HG03159 (cell line): Measurements from ENCODE around the gene CBX2.
"Not testable (repeated sequence)": the region's sequence is repeated elsewhere in the genome, so short reads cannot be mapped to it uniquely, and the experiment has no call there.

Source experiments
- ATAC-seq: cut with Tn5 transposase; IDR thresholded peaks from one replicate; pipeline ENCODE4 v1.9.1; 2021; ENCODE audit warnings: mild to moderate bottlenecking, moderate library complexity; ENCODE audit not compliant: unreplicated experiment

Gene CBX2

GRCh38 chr17:79742589-79742918 is 35.4 kb upstream of the CBX2 start:
- ATAC-seq: no peak

DNA sequence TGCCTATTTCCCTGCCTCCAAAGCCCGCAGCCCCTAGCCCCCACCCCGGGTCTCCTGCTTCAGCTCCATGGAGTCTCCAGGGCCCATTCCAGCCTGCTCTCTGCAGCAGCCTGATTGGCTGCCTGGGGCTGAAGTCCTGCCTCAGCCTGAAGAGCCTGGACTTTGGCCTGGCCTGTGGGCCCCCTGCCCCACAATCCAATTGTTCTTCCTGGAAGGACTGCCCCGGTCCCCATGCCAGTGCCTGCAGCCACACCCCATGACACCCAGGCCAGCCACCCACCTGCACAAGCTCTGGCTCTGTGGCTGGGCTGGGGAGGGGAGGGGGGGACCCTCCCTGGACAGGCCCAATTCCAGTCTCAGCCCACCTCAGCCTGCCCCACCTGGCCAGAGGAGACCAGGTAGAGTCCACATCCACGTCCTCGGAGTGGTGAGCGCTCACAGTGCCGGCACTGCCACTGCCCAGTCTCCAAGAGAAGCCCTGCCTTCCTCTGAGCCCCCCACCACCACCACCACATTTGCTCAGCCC is 34.9 kb upstream of the CBX2 start:
- no peak for ATAC-seq

- ATAC-seq: no peak
Observed at GRCh38 chr17:79743614-79744013, 34.3 kb upstream of the CBX2 start.

GRCh38 chr17:79745641-79746105 is 32.3 kb upstream of the CBX2 start:
- ATAC-seq: no peak

- ATAC-seq: no peak
Observed at GRCh38 chr17:79746889-79747507, 30.9 kb upstream of the CBX2 start.

DNA sequence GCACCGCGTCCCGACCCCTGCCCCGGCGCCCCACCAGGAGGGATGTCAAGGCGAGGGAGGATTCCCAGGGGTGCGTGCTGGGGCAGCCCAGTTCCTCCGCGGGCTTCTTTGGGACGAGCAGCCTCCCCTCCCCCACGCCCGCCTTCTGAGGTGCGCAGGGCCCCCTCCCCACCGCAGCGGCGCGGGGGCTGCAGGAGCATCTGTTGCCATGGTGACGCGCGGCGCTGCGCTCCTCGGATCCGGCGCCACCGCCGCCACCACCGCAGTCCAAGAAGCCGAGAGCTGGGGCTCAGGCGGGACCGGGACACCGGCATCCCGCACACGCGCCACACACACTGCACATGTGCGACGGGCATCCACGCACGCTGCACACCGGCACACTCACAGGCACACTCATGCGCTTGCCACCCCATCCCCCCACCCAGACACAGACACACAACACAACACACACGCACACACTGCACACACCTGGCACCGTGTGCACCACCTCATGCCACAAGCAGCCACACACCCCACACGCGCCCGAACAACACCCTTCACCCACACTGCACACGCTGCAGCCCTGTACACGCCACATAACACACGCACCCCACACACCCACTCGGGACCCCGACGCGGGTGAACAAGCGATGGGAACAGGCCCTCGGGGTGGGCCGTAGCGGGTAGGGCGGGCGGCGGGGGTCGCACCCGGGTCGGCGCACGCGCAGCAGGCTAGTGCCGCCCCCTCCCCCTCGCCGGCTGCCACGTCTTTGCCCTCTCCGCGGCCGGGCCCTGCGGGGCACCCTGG is 30.2 kb upstream of the CBX2 start:
- no peak for ATAC-seq

DNA sequence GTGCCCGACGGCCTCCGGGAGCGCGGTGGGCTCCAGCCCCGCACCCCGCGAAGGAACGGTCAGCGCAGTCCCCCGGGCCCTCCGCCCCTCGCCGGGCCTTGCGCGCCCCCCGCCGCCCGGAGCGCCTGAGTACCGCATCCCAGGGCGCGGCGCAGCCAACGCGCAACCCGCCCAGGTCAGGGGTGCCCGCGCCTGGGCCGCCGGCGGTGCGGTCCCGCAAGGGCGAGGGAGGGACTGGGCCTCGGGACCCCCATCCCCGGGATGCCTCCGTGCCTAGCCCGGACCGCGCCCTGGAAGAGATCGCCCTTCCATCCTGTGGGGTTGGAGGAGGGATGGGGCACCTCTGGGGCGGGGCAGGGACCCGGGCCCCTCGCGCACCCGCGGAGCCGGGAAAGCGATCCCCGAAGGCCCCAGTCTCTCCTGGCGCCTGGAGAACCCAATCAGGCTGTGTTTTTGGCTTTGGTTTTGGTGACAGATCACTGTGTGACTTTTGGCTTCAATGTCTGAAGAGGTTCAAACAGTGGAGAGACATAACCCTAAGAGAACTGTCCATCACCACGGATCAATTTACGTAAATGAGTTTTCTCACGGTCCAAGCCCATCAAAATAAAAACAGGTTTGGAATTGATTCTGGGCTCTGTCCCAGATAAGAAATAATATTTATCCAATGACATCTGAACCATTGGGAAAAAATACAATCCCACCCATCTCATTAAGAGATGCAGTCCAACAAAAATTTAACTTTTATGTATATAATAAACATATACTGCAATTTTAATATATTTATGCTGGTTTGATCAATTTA is 29.5 kb upstream of the CBX2 start:
- no peak for ATAC-seq

GRCh38 chr17:79749156-79749815 is 28.7 kb upstream of the CBX2 start:
- no peak for ATAC-seq

- ATAC-seq: no peak
Observed at GRCh38 chr17:79749958-79750357, 28.0 kb upstream of the CBX2 start.

- no peak for ATAC-seq
Observed at GRCh38 chr17:79750650-79751545, 27.1 kb upstream of the CBX2 start.

GRCh38 chr17:79752175-79752574 is 25.8 kb upstream of the CBX2 start:
- ATAC-seq: no peak

GRCh38 chr17:79754370-79754769 is 23.6 kb upstream of the CBX2 start:
- ATAC-seq: no peak

DNA sequence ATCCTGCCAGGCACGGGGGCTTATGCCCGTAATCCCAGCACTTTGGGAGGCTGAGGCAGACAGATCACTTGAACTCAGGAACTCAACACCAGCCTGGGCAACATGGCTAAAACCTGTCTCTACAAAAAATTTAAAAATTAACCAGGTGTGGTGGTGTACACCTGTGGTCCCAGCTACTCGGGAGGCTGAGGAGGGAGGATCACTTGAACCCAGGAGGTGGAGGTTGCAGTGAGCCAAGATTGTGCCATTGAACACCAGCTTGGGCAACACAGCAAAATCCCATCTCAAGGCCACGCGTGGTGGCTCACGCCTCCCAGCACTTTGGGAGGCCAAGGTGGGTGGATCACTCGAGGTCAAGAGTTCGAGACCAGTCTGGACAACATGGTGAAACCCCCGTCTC is 23.0 kb upstream of the CBX2 start:
- not testable (repeated sequence) for ATAC-seq

- ATAC-seq: no peak
Observed at GRCh38 chr17:79755591-79755990, 22.4 kb upstream of the CBX2 start.

- no peak for ATAC-seq
Observed at GRCh38 chr17:79757140-79757745, 20.7 kb upstream of the CBX2 start.

- no peak for ATAC-seq
Observed at GRCh38 chr17:79758271-79758670, 19.7 kb upstream of the CBX2 start.

DNA sequence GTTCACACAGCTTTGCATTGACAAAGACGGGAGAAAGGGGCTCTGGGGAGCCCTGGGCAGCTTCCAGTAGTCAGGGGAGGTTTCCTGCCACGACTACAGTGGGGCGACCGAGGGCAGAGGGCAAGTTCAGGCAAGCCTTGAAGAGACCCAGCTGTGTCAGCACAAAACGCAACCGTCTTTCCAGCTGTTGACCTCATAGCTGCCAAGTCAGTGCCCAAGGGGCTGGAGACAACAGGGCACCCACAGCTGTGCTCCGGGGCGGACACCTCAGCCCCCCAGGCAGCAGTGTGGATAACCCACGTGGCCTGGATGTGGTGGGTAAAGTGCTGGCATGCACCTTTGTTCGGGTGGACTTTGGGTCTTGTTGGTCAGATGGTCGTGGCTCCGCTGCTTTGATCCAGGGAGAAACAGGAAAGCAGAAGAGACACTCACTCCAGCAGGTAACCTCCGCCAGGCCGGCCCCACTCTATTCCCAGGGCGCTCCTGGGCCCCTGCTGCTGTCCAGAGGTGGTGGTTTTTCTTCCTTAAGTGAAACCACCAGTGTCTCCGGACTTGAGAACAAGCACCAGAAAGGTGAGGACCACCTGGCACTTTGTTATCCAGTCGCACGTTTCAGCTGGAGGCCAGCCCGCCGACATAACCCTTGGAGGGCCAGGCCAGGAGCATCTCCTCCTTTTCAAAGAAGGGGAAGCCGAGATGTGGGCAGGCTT is 17.6 kb upstream of the CBX2 start:
- ATAC-seq: no peak

GRCh38 chr17:79761894-79762589 is 15.9 kb upstream of the CBX2 start:
- ATAC-seq: no peak
